ENCODE data around the gene PDSS2. TPM values are rescaled to one million over a fixed set of nuclear protein-coding genes. Genes with fewer than 3 reads are reported as not detected.

PDSS2 gene
- polyA plus RNA-seq, 3 donors: 10.1 to 13.9 (median 13.3) TPM

- no peak for DNase-seq
- H3K4me3 ChIP-seq (replicated peaks in 1 of 3; ENCODE audit: low read depth in 2 of 3, low read length in 3 of 3): no peak overlapping the region
- H3K27ac ChIP-seq (ENCODE audit: low read depth in 1 of 2, low read length in 2 of 2): no peak overlapping the region
- intact Hi-C loops (cut with micrococcal nuclease): no loop called here
- H3K79me2 ChIP-seq (ENCODE audit: insufficient read depth, low read length): no peaks in the 10 kb centered on the region
- no CpG with 5 or more reads among the region's 1 CpG for WGBS (ENCODE audit: insufficient coverage)
- H3K27me3 ChIP-seq (ENCODE audit: control insufficient read depth in 2 of 2, insufficient read depth in 2 of 2, low read length in 2 of 2): no peaks in the 10 kb centered on the region
- H3K4me1 ChIP-seq (ENCODE audit: control insufficient read depth in 1 of 2, insufficient read depth in 2 of 2, low read length in 2 of 2): no peaks in the 10 kb centered on the region
- peaks cover 48 to 54% of the 10 kb centered on the region in 2 donors for H3K9me3 ChIP-seq (replicated peaks in 1 of 2; ENCODE audit: control insufficient read depth in 1 of 2, insufficient read depth in 1 of 2, low read length in 2 of 2)
- no peaks in the 10 kb centered on the region for H4K20me1 ChIP-seq (ENCODE audit: insufficient read depth, low read length)
- peaks cover 32 to 55% of the 10 kb centered on the region in 2 donors for H3K36me3 Mint-ChIP-seq
- H3K9ac ChIP-seq (ENCODE audit: insufficient read depth, low read length, poor library complexity, severe bottlenecking): no peak overlapping the region
- no peaks in the 10 kb centered on the region for H3K27me3 Mint-ChIP-seq (ENCODE audit: low read depth in 3 of 3)
- TF ChIP-seq, protein P1, sequence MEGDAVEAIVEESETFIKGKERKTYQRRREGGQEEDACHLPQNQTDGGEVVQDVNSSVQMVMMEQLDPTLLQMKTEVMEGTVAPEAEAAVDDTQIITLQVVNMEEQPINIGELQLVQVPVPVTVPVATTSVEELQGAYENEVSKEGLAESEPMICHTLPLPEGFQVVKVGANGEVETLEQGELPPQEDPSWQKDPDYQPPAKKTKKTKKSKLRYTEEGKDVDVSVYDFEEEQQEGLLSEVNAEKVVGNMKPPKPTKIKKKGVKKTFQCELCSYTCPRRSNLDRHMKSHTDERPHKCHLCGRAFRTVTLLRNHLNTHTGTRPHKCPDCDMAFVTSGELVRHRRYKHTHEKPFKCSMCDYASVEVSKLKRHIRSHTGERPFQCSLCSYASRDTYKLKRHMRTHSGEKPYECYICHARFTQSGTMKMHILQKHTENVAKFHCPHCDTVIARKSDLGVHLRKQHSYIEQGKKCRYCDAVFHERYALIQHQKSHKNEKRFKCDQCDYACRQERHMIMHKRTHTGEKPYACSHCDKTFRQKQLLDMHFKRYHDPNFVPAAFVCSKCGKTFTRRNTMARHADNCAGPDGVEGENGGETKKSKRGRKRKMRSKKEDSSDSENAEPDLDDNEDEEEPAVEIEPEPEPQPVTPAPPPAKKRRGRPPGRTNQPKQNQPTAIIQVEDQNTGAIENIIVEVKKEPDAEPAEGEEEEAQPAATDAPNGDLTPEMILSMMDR (IDR thresholded peaks at IDR 0.05): no peak
- no peak overlapping the region for H2AFZ ChIP-seq (ENCODE audit: insufficient read depth, low read depth, low read length, poor library complexity, severe bottlenecking)
- H3K9me3 Mint-ChIP-seq: peaks cover 35 to 53% (median 44%) of the 10 kb centered on the region in 7 donors
- H3K4me1 Mint-ChIP-seq: peaks cover 2% of the 10 kb centered on the region
- no peak overlapping the region for H3K4me3 Mint-ChIP-seq
- H3K27ac Mint-ChIP-seq: no peak overlapping the region
- H3K4me2 ChIP-seq (replicated peaks; ENCODE audit: extremely low read depth, low read length, poor library complexity, severe bottlenecking): no peak overlapping the region
- H3K36me3 ChIP-seq (replicated peaks in 1 of 2; ENCODE audit: control insufficient read depth in 1 of 2, insufficient read depth in 2 of 2, low read length in 2 of 2): peaks cover 0 to 18% of the 10 kb centered on the region in 2 donors
Measured at GRCh38 chr6:107402533-107402932, 56.8 kb downstream of the PDSS2 start.

DNA sequence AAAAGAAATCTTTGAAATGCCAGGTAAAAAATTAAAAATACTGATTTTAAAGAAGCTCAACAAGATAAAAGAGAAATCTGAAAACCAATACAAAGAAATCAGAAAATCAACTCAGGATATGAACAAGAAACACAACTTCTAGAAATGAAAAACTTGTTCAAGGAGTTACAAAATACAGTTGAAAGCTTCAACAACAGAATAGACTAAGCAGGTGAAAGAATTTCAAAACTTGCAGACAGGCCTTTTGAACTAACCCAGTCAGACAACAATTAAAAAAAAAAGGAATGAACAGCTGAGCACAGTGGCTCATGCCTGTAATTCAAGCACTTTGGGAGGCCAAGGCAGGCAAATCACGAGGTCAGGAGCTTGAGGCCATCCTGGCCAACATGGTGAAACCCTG lies 57.8 kb downstream of the PDSS2 start:
- Histone ChIP-seq H3K27me3 (ENCODE audit: control insufficient read depth in 2 of 2, insufficient read depth in 2 of 2, low read length in 2 of 2) (no peaks in the 10 kb centered on the region), H3K9ac (ENCODE audit: insufficient read depth, low read length, poor library complexity, severe bottlenecking) (no peak overlapping the region), H3K4me3 (replicated peaks in 1 of 3; ENCODE audit: low read depth in 2 of 3, low read length in 3 of 3) (no peak overlapping the region), H3K9me3 (replicated peaks in 1 of 2; ENCODE audit: control insufficient read depth in 1 of 2, insufficient read depth in 1 of 2, low read length in 2 of 2) (peaks cover 51 to 54% of the 10 kb centered on the region in 2 donors), H3K36me3 (replicated peaks in 1 of 2; ENCODE audit: control insufficient read depth in 1 of 2, insufficient read depth in 2 of 2, low read length in 2 of 2) (peaks cover 0 to 18% of the 10 kb centered on the region in 2 donors), H3K4me1 (ENCODE audit: control insufficient read depth in 1 of 2, insufficient read depth in 2 of 2, low read length in 2 of 2) (no peaks in the 10 kb centered on the region), H3K4me2 (replicated peaks; ENCODE audit: extremely low read depth, low read length, poor library complexity, severe bottlenecking) (no peak overlapping the region), H3K79me2 (ENCODE audit: insufficient read depth, low read length) (no peaks in the 10 kb centered on the region), H4K20me1 (ENCODE audit: insufficient read depth, low read length) (no peaks in the 10 kb centered on the region), H3K27ac (ENCODE audit: low read depth in 1 of 2, low read length in 2 of 2) (no peak overlapping the region), H2AFZ (ENCODE audit: insufficient read depth, low read depth, low read length, poor library complexity, severe bottlenecking) (no peak overlapping the region)
- no peaks in the 10 kb centered on the region for H3K27me3 Mint-ChIP-seq (ENCODE audit: low read depth in 3 of 3)
- 100% methylated on average over 1 of the region's 1 CpG for WGBS (ENCODE audit: insufficient coverage)
- DNase-seq: no peak
- H3K4me1 Mint-ChIP-seq: no peaks in the 10 kb centered on the region
- no peak overlapping the region for H3K4me3 Mint-ChIP-seq
- peaks cover 32 to 55% of the 10 kb centered on the region in 2 donors for H3K36me3 Mint-ChIP-seq
- TF ChIP-seq, protein P1 (IDR thresholded peaks at IDR 0.05): no peak
- H3K9me3 Mint-ChIP-seq: peaks cover 35 to 56% (median 49%) of the 10 kb centered on the region in 7 donors
- intact Hi-C loops (cut with micrococcal nuclease): no loop called here
- H3K27ac Mint-ChIP-seq: no peak overlapping the region
